Calu3 (cell line): ENCODE measurements around the gene KIF18B. TPM values are rescaled to one million over a fixed set of nuclear protein-coding genes. Genes with fewer than 3 reads are reported as not detected.

Source experiments
- BruUV-seq: library from RNA; stranded (reverse); fragments of 400-500 nt; replicated peaks from 2 replicates; lab custom pipeline; 2021; lab: Mats Ljungman, UMichigan
- CTCF ChIA-PET: fragments of 300-600 bp; sonication (Branson Sonifier 250); formaldehyde crosslinking; loops from one replicate; lab custom pipeline; 2022; ENCODE audit warnings: antibody characterized with exemption; lab: Charles Lee
- DNase-seq: peaks from one replicate; pipeline ENCODE4 v3.0.0; 2022
- H3K27ac Mint-ChIP-seq: one replicate; pipeline ENCODE4 v1.8.0; 2022; ENCODE audit warnings: mixed read lengths; ENCODE audit not compliant: unreplicated experiment
- H3K27me3 Mint-ChIP-seq: one replicate; pipeline ENCODE4 v1.8.0; 2022; ENCODE audit warnings: mixed read lengths; ENCODE audit not compliant: unreplicated experiment
- H3K36me3 Mint-ChIP-seq: one replicate; pipeline ENCODE4 v1.8.0; 2022; ENCODE audit warnings: mild to moderate bottlenecking, moderate library complexity, mixed read lengths; ENCODE audit not compliant: insufficient read depth, unreplicated experiment
- H3K4me1 Mint-ChIP-seq: one replicate; pipeline ENCODE4 v1.8.0; 2022; ENCODE audit warnings: mild to moderate bottlenecking, low read depth, mixed read lengths; ENCODE audit not compliant: unreplicated experiment
- H3K4me3 Mint-ChIP-seq: one replicate; pipeline ENCODE4 v1.8.0; 2022; ENCODE audit warnings: mild to moderate bottlenecking, low read depth, moderate library complexity, mixed read lengths; ENCODE audit not compliant: unreplicated experiment
- H3K9me3 Mint-ChIP-seq: one replicate; pipeline ENCODE4 v1.8.0; 2022; ENCODE audit warnings: low read depth, mixed read lengths; ENCODE audit not compliant: unreplicated experiment
- CTCF ChIP-seq: fragments of 200-600 bp; IDR thresholded peaks from one replicate; pipeline ENCODE4 v1.8.0; 2022; ENCODE audit warnings: antibody characterized with exemption; ENCODE audit not compliant: unreplicated experiment
- intact Hi-C: fragments of 100-400 bp; cut with micrococcal nuclease; formaldehyde crosslinking; loops from one replicate; pipeline ENCODE4 v1.10.0; 2022; ENCODE audit not compliant: unreplicated experiment
- total RNA-seq: library from RNA; stranded (reverse); gene quantifications from 2 replicates; pipeline ENCODE4 v1.2.3, GENCODE V29; 2022

The KIF18B gene
- total RNA-seq, 1 experiment from 2014 or later: 84.6 TPM

DNA sequence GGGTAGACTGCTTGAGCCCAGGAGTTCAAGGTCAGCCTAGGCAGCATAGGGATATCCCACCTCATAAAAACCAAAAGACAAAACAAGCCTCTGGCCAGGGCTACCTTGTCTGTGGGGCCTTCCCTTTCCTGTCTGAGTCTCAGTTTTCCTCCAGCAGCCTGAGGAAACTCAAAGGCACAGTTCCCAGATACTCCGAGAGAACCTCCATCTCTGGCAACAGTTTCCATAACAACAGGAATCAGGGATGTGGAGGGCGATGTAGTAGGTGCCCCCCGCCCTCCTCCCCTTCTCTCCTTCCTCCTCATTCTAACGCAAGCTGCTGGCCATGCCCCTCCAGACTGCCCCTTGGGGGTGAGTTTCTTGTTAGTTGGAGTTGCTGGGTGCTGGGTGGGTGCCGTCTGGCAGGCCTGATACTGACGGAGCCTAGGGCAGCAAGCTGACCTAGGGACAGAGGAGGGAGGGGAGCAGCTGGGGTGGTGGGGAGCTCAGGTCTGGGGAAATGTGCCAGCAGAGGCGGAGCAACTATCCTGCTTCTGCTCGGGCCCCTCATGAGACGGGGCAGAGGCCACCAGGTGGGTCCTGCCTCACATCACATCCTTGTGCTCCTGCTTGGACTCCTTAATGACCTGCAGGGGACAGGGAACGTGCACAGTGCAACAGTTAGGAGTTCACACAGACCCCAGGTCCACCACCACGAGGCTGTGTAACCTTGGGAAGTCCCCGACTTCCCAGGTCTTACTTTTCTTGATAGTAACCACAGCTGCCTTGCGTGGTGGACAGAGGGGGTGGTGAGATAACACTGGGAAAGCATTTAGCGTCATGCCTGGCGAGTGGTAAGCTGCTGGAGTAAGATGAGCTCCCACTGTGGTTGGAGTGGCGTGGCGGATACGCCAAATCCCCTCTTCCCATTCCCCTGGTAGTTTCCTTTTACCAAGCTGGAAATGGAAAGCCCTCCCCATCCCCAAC, 40.5 kb downstream of the KIF18B start:
- Mint-ChIP-seq H3K4me1 (peaks cover 20% of the 10 kb centered on the region), H3K36me3 (no peaks in the 10 kb centered on the region), H3K27me3 (peaks cover 25% of the 10 kb centered on the region), H3K4me3 (no peak overlapping the region), H3K27ac (no peak overlapping the region), H3K9me3 (no peaks in the 10 kb centered on the region)
- BruUV-seq: no TSS peak
- no peak for TF ChIP-seq CTCF
- intact Hi-C loops: no loop called here
- CTCF ChIA-PET: no interaction called here
- no peak for DNase-seq

- no TSS peak for BruUV-seq
- no peaks in the 10 kb centered on the region for H3K9me3 Mint-ChIP-seq
- no peak overlapping the region for H3K27ac Mint-ChIP-seq
- no peaks in the 10 kb centered on the region for H3K36me3 Mint-ChIP-seq
- DNase-seq: no peak
- peaks cover 23% of the 10 kb centered on the region for H3K27me3 Mint-ChIP-seq
- peaks cover 20% of the 10 kb centered on the region for H3K4me1 Mint-ChIP-seq
- H3K4me3 Mint-ChIP-seq: no peak overlapping the region
- intact Hi-C loops: no loop called here
- no peak for TF ChIP-seq CTCF
- CTCF ChIA-PET: no interaction called here
These were observed 41.4 kb downstream of the KIF18B start for GRCh38 chr17:44906010-44906646.

GRCh38 chr17:44905006-44906000, 42.3 kb downstream of the KIF18B start:
- intact Hi-C loops: no loop called here
- TF ChIP-seq CTCF: no peak
- peaks cover 23% of the 10 kb centered on the region for H3K27me3 Mint-ChIP-seq
- no TSS peak for BruUV-seq
- CTCF ChIA-PET: interaction anchor here (0.7 to 0.8 kb wide), 2 partner anchors 9 to 108 kb away, joined by 3 read pairs; no protein-coding TSS in a partner anchor
- peak overlapping the region; percentile 18 for H3K27ac Mint-ChIP-seq
- H3K36me3 Mint-ChIP-seq: peaks cover 2% of the 10 kb centered on the region
- no peaks in the 10 kb centered on the region for H3K9me3 Mint-ChIP-seq
- no peak for DNase-seq
- H3K4me3 Mint-ChIP-seq: no peak overlapping the region
- H3K4me1 Mint-ChIP-seq: peaks cover 22% of the 10 kb centered on the region
